Measurements from ENCODE around the gene PJVK. TPM values are rescaled to one million over a fixed set of nuclear protein-coding genes. Genes with fewer than 3 reads are reported as not detected.
A peak's percentile ranks its signal among the peaks of the same experiment; 100 is the strongest.

PJVK gene
- total and polyA plus RNA-seq, 9 of the 15 experiments (the other 6 are each of a cell fraction or from before 2014, with no cell fraction given), result 0.11 to 1.5 (median 0.73) TPM

GRCh38 chr2:178491612-178492011, 40.4 kb downstream of the PJVK start (continued):
- peak; percentile 71; the same call in 1 of the 2 replicates for TF ChIP-seq TCF3 (CRISPR knock-in tag; IDR thresholded peaks at IDR 0.05)
- no peak for TF ChIP-seq ZNF699 (CRISPR knock-in tag; IDR thresholded peaks at IDR 0.05; ENCODE audit: insufficient replicate concordance)
- no peak for TF ChIP-seq TAF7 (tag; IDR thresholded peaks at IDR 0.05)
- no peak for TF ChIP-seq GABPB2 (CRISPR knock-in tag; conservative IDR thresholded peaks at IDR 0.05)
- peak; percentile 80 for TF ChIP-seq ZBTB33 (CRISPR knock-in tag; IDR thresholded peaks at IDR 0.05)
- TF ChIP-seq PBX2 (CRISPR knock-in tag; IDR thresholded peaks at IDR 0.05; ENCODE audit: low read depth), result no peak
- 0 out of 2 replicates have a peak, but pooled peaks have one; percentile 15 for TF ChIP-seq PBX2 (tag; conservative IDR thresholded peaks at IDR 0.05; ENCODE audit: low read depth)
- peak; percentile 87; the same call in 1 of the 2 replicates for TF ChIP-seq HMBOX1 (IDR thresholded peaks at IDR 0.05)
- TF ChIP-seq ZNF24 (IDR thresholded peaks at IDR 0.05), result no peak
- no peak for TF ChIP-seq ZMIZ1 (IDR thresholded peaks at IDR 0.05; ENCODE audit: low read depth in 2 of 2, low read length in 2 of 2)
- no peak for TF ChIP-seq PHF20 (IDR thresholded peaks at IDR 0.05; ENCODE audit: partially characterized antibody)
- no peak for TF ChIP-seq ZSCAN32 (CRISPR knock-in tag; IDR thresholded peaks at IDR 0.05)
- TF ChIP-seq YY1 (IDR thresholded peaks at IDR 0.05; ENCODE audit: borderline replicate concordance in 1 of 3, control insufficient read depth in 1 of 3, extremely low read depth in 1 of 3, insufficient read depth in 3 of 3, insufficient read length in 1 of 3, insufficient replicate concordance in 2 of 3, low read depth in 1 of 3, low read length in 2 of 3), result peak in 2 of 3 experiments; percentile 28 to 70

Measured in K562 (cell line).